B cell (primary cell): ENCODE measurements around the gene APLF.
"Not testable (repeated sequence)": the region's sequence is repeated elsewhere in the genome, so short reads cannot be mapped to it uniquely, and the experiment has no call there.

Experiments
- EZH2 ChIP-seq: IDR thresholded peaks from 2 replicates; pipeline ENCODE4 v1.6.1; 2012; ENCODE audit warnings: borderline replicate concordance, low read depth, mild to moderate bottlenecking, moderate library complexity, low read length; ENCODE audit not compliant: insufficient read depth, poor library complexity, severe bottlenecking
- TF ChIP-seq, protein P1 (sequence below): fragments of 200-600 bp; IDR thresholded peaks from one replicate; pipeline ENCODE4 v1.8.0; 2022; ENCODE audit warnings: antibody characterized with exemption, mild to moderate bottlenecking

DNA sequence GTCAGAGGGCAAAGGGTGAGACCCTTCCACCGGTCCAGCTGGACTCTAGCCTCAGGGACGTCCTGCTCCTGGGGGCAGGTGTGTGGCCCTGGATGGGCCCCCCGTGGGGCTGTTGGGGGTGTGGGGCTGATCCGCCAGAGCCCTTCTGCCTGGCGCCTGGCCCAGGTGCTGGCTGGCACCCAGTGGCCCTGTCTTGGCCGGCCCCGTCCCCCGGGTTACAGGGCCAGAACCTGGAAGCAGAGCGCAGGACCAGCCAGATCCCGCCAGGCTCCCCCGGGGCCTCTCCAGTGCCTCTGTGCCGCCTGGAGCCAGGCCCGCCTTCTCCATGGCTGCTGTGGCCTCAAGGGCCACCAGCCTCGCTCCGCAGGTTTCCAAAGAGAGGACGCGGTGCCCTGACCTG lies 62.3 kb downstream of the APLF start:
- TF ChIP-seq, protein P1, sequence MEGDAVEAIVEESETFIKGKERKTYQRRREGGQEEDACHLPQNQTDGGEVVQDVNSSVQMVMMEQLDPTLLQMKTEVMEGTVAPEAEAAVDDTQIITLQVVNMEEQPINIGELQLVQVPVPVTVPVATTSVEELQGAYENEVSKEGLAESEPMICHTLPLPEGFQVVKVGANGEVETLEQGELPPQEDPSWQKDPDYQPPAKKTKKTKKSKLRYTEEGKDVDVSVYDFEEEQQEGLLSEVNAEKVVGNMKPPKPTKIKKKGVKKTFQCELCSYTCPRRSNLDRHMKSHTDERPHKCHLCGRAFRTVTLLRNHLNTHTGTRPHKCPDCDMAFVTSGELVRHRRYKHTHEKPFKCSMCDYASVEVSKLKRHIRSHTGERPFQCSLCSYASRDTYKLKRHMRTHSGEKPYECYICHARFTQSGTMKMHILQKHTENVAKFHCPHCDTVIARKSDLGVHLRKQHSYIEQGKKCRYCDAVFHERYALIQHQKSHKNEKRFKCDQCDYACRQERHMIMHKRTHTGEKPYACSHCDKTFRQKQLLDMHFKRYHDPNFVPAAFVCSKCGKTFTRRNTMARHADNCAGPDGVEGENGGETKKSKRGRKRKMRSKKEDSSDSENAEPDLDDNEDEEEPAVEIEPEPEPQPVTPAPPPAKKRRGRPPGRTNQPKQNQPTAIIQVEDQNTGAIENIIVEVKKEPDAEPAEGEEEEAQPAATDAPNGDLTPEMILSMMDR, result not testable (repeated sequence)
- TF ChIP-seq EZH2, result not testable (repeated sequence)
